GM12878 (cell line): ENCODE results near the gene SGSH. TPM values are rescaled to one million over a fixed set of nuclear protein-coding genes. Genes with fewer than 3 reads are reported as not detected.
A peak's percentile ranks its signal among the peaks of the same experiment; 100 is the strongest.

ENCODE experiments used
- CHD4 ChIP-seq: fragments of 200-600 bp; sonication (generic); IDR thresholded peaks from 2 replicates; pipeline ENCODE4 v1.6.1; 2016; ENCODE audit warnings: mild to moderate bottlenecking
- E2F4 ChIP-seq: IDR thresholded peaks from 2 replicates; pipeline ENCODE4 v1.6.1; 2012; ENCODE audit warnings: low read depth, low read length, improper control_type of control experiment
- EP300 ChIP-seq, 2 experiments: fragments of 150-350 bp in 1 of 2; IDR thresholded peaks; 2 replicates each; pipeline ENCODE4 v1.6.1; 2011 to 2012; ENCODE audit warnings: low read depth in 2 of 2, low read length in 2 of 2, borderline replicate concordance in 1 of 2, improper control_type of control experiment in 1 of 2, inconsistent platforms in 1 of 2; ENCODE audit not compliant: control insufficient read depth in 1 of 2
- ESRRA ChIP-seq: IDR thresholded peaks from 2 replicates; pipeline ENCODE4 v1.6.1; 2012; ENCODE audit warnings: mild to moderate bottlenecking, low read length, improper control_type of control experiment
- KDM1A ChIP-seq: fragments of 200-600 bp; sonication (generic); IDR thresholded peaks from 2 replicates; pipeline ENCODE4 v1.6.1; 2016; ENCODE audit warnings: borderline replicate concordance
- NFIC ChIP-seq: IDR thresholded peaks from 2 replicates; pipeline ENCODE4 v1.6.1; 2012; ENCODE audit warnings: low read depth, mild to moderate bottlenecking, inconsistent platforms, low read length, moderate library complexity
- NR2F1 ChIP-seq: fragments of 450-650 bp; conservative IDR thresholded peaks from 2 replicates; pipeline ENCODE4 v1.6.1; 2017; ENCODE audit warnings: mild to moderate bottlenecking
- RB1 ChIP-seq: fragments of 450-650 bp; formaldehyde crosslinking; IDR thresholded peaks from 2 replicates; pipeline ENCODE4 v1.6.1; 2017; ENCODE audit warnings: mild to moderate bottlenecking, borderline replicate concordance
- SMAD1 ChIP-seq: fragments of 450-650 bp; IDR thresholded peaks from 2 replicates; pipeline ENCODE4 v1.6.1; 2018; ENCODE audit warnings: mild to moderate bottlenecking, low read depth; ENCODE audit not compliant: partially characterized antibody
- SPI1 ChIP-seq: IDR thresholded peaks from 2 replicates; pipeline ENCODE4 v1.6.1; 2011; ENCODE audit warnings: low read depth, mild to moderate bottlenecking, low read length, moderate library complexity, borderline replicate concordance; ENCODE audit not compliant: insufficient read depth
- SUPT20H ChIP-seq: IDR thresholded peaks from 2 replicates; pipeline ENCODE4 v1.6.1; 2011; ENCODE audit warnings: low read depth, mild to moderate bottlenecking, low read length, moderate library complexity, borderline replicate concordance; ENCODE audit not compliant: control insufficient read depth
- ZNF274 ChIP-seq: IDR thresholded peaks from one replicate; pipeline ENCODE4 v1.8.0; 2011; ENCODE audit not compliant: insufficient read length, insufficient read depth
- polyA plus RNA-seq, 11 experiments: library from polyadenylated mRNA; depleted of rRNA in 4 of 11; unstranded in 6 of 11; stranded (reverse) in 5 of 11; fragments of >200 nt; fragmentation: Nextera tagmentation in 4 of 11; fragmentation: Illumina TruSeq in 1 of 11; extraction: Ambion mirVana in 4 of 11; extraction: Trizol in 1 of 11; gene quantifications; 1 replicate in 1 of 11; 2 replicates in 10 of 11; pipeline versions ENCODE4 v1.2.1 to v1.2.3, GENCODE V29; 2011 to 2016; ENCODE audit warnings: inconsistent platforms in 2 of 11, missing spikeins in 2 of 11, low read depth in 1 of 11
- total RNA-seq, 4 experiments: library from RNA; depleted of rRNA in 3 of 4; stranded (reverse); fragments of >200 nt in 3 of 4; fragmentation: Illumina TruSeq in 1 of 4; extraction: Trizol in 1 of 4; gene quantifications; 2 replicates each; pipeline versions ENCODE4 v1.2.1 to v1.2.3, GENCODE V29; 2013 to 2021
- TF ChIP-seq, protein P1 (sequence below): fragments of 450-650 bp; IDR thresholded peaks from 2 replicates; pipeline ENCODE4 v1.6.1; 2017; ENCODE audit warnings: mild to moderate bottlenecking, moderate library complexity

The SGSH gene
- total and polyA plus RNA-seq, 10 of the 15 experiments (the other 5 are each of a cell fraction or from before 2014, with no cell fraction given), result 0.13 to 17.2 (median 6.0) TPM

DNA sequence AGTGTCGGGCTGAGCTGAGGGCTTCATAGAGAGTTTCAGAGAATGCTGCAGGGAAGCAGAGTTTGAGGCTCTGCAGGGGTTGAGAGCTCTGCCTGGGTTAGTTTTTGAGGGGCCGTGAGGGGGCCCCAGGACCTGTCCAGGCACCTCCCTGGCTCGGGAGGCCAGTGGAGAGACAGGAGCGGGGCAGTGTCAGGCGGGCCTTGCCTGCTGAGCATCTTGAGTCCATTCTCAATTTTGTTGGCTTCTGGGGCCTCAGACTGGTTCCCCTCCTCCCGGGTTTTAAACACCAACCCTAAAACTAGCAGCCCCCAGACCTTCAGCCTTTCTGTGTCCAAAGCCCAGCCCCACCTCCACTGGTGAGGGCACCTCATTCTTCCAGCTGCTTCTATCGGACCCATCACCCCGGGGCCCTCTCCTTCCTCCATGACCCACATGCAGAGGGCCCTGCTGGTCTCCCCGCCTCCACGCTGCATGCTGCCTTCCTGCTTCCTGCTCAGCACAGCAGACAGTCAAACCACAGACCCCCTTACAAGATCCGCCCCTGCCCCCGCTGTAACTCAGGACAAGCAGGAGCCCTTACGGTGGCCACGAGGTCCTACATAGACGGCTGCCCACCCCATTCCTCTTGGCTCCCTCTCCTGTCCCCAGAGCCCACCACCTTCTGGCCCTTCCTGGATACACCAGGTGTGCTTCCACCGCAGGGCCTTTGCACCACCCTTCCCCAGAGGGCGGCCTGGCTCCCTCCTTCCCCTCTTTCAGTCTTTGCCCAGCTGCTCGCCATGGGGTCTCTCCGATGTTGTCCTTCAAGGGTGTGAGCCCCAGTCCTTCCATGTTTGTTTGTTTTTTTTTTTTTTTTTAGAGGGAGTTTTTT is 44.3 kb upstream of the SGSH start (continued):
- TF ChIP-seq, protein P1, sequence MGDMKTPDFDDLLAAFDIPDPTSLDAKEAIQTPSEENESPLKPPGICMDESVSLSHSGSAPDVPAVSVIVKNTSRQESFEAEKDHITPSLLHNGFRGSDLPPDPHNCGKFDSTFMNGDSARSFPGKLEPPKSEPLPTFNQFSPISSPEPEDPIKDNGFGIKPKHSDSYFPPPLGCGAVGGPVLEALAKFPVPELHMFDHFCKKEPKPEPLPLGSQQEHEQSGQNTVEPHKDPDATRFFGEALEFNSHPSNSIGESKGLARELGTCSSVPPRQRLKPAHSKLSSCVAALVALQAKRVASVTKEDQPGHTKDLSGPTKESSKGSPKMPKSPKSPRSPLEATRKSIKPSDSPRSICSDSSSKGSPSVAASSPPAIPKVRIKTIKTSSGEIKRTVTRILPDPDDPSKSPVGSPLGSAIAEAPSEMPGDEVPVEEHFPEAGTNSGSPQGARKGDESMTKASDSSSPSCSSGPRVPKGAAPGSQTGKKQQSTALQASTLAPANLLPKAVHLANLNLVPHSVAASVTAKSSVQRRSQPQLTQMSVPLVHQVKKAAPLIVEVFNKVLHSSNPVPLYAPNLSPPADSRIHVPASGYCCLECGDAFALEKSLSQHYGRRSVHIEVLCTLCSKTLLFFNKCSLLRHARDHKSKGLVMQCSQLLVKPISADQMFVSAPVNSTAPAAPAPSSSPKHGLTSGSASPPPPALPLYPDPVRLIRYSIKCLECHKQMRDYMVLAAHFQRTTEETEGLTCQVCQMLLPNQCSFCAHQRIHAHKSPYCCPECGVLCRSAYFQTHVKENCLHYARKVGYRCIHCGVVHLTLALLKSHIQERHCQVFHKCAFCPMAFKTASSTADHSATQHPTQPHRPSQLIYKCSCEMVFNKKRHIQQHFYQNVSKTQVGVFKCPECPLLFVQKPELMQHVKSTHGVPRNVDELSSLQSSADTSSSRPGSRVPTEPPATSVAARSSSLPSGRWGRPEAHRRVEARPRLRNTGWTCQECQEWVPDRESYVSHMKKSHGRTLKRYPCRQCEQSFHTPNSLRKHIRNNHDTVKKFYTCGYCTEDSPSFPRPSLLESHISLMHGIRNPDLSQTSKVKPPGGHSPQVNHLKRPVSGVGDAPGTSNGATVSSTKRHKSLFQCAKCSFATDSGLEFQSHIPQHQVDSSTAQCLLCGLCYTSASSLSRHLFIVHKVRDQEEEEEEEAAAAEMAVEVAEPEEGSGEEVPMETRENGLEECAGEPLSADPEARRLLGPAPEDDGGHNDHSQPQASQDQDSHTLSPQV, result no peak
- TF ChIP-seq RB1 (no peak), CHD4 (no peak), ESRRA (no peak), NR2F1 (no peak), SUPT20H (no peak), EP300 (IDR thresholded peaks at IDR 0.05; ENCODE audit: borderline replicate concordance in 1 of 2, control insufficient read depth in 1 of 2, low read depth in 2 of 2, low read length in 2 of 2) (no peak), E2F4 (no peak), SPI1 (no peak), NFIC (no peak), SMAD1 (no peak), KDM1A (0 out of 2 replicates have a peak, but pooled peaks have one; percentile 42), ZNF274 (no peak)
- TF ChIP-seq, all 136 proteins: peak for 9
